Stomach (tissue), 4 donors: Measurements from ENCODE around the gene PTH2.

Experiments used
- EP300 ChIP-seq: sonication (generic); formaldehyde crosslinking; IDR thresholded peaks from one replicate; pipeline ENCODE4 v1.6.1; 2017; ENCODE audit warnings: antibody characterized with exemption
- POLR2A ChIP-seq, 4 donors: fragments of 450-650 bp; IDR thresholded peaks; one replicate each; pipeline ENCODE4 v1.6.1; 2016; ENCODE audit warnings: antibody characterized with exemption in 4 of 4, control low read depth in 2 of 4, mild to moderate bottlenecking in 1 of 4, moderate library complexity in 1 of 4
- TF ChIP-seq, protein P1 (sequence below), 7 experiments: fragments of 450-650 bp in 4 of 7; fragments of 200-600 bp in 3 of 7; sonication (generic) in 3 of 7; IDR thresholded peaks; one replicate each; pipeline ENCODE4 v1.5.1; 2016 to 2019; ENCODE audit warnings: antibody characterized with exemption in 7 of 7, control low read depth in 2 of 7, mild to moderate bottlenecking in 1 of 7

DNA sequence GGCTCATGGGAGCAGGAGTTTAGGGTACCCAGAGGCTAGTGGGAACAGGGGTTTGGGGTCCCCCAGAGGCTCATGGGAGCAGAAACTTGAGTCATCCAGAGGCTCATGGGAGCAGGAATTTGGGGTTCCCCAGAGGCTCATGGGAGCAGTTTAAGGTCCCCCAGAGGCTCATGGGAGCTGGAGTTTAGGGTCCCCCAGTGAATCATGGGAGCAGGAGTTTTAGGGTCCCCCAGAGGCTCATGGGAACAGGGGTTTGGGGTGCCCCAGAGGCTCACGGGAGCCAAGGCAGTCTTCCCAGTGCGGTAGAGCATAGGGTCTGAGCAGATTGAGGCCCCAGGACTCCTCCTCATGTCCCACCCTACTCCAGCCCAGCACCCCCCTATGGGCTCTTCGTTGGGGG, 42.1 kb upstream of the PTH2 start:
- TF ChIP-seq, protein P1, sequence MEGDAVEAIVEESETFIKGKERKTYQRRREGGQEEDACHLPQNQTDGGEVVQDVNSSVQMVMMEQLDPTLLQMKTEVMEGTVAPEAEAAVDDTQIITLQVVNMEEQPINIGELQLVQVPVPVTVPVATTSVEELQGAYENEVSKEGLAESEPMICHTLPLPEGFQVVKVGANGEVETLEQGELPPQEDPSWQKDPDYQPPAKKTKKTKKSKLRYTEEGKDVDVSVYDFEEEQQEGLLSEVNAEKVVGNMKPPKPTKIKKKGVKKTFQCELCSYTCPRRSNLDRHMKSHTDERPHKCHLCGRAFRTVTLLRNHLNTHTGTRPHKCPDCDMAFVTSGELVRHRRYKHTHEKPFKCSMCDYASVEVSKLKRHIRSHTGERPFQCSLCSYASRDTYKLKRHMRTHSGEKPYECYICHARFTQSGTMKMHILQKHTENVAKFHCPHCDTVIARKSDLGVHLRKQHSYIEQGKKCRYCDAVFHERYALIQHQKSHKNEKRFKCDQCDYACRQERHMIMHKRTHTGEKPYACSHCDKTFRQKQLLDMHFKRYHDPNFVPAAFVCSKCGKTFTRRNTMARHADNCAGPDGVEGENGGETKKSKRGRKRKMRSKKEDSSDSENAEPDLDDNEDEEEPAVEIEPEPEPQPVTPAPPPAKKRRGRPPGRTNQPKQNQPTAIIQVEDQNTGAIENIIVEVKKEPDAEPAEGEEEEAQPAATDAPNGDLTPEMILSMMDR (IDR thresholded peaks at IDR 0.05) = no peak
- TF ChIP-seq POLR2A (IDR thresholded peaks at IDR 0.05) = no peak
- no peak for TF ChIP-seq EP300
